ENCODE measurements around the gene LCN2. TPM values are rescaled to one million over a fixed set of nuclear protein-coding genes. Genes with fewer than 3 reads are reported as not detected.
"Not testable (repeated sequence)": the region's sequence is repeated elsewhere in the genome, so short reads cannot be mapped to it uniquely, and the experiment has no call there.

Gene LCN2
- total and polyA plus RNA-seq, 10 of the 15 experiments (the other 5 are each of a cell fraction or from before 2014, with no cell fraction given), result not detected

DNA sequence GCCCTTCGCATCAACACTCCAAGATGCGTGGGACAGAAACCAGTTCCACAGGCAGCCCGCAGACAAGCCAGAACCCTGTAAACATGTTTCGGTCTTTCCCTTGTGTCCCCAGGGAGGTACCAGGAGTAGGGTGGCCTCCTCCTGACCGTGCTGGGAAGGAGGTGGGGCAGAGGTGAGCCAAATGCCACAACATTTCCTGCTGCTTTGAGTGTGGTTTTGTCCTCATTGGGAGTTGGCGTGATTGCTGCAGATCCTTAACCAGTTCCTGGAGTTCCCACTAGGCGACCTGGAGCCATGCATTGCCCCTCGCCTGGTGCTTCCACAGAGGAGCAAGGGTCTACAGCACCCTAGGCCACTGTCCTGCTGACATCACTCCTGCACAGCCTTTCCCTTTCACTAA lies 13.7 kb upstream of the LCN2 start:
- CTCF ChIA-PET; BruUV-seq (replicated peaks); SMC1A ChIA-PET (ENCODE audit: uncharacterized antibody, unreplicated experiment); H3K79me2 ChIP-seq (ENCODE audit: control insufficient read depth, insufficient read depth, low read length); POLR2A ChIA-PET; H3K9ac ChIP-seq (ENCODE audit: control insufficient read depth, insufficient read depth, low read length); intact Hi-C loops (cut with micrococcal nuclease; ENCODE audit: unreplicated experiment); H4K20me1 ChIP-seq (ENCODE audit: control insufficient read depth, insufficient read depth); H2AFZ ChIP-seq (ENCODE audit: control insufficient read depth, low read depth, low read length); H3K9me3 ChIP-seq (replicated peaks; ENCODE audit: control insufficient read depth, insufficient read depth, low read length); FAIRE-seq; DNase-seq (ENCODE audit: low read depth, low spot score); H3K27me3 ChIP-seq (replicated peaks in 1 of 2; ENCODE audit: control insufficient read depth in 2 of 2, insufficient read depth in 2 of 2, low read length in 1 of 2); RAD21 ChIA-PET (ENCODE audit: unreplicated experiment); H3K36me3 ChIP-seq (ENCODE audit: control insufficient read depth in 2 of 2, insufficient read depth in 2 of 2, low read length in 1 of 2); H3K4me3 ChIP-seq; ATAC-seq; H3K4me2 ChIP-seq (ENCODE audit: control insufficient read depth, insufficient read depth); in situ Hi-C loops (cut with MboI); H3K4me1 ChIP-seq (ENCODE audit: control insufficient read depth, insufficient read depth, low read length); H3K27ac ChIP-seq (ENCODE audit: control insufficient read depth, insufficient read depth): not testable (repeated sequence)
- WGBS (ENCODE audit: insufficient coverage, insufficient replicate concordance, low lambda C conversion rate, missing lambda C conversion rate), result 20% methylated on average over 8 of the region's 8 CpGs

DNA sequence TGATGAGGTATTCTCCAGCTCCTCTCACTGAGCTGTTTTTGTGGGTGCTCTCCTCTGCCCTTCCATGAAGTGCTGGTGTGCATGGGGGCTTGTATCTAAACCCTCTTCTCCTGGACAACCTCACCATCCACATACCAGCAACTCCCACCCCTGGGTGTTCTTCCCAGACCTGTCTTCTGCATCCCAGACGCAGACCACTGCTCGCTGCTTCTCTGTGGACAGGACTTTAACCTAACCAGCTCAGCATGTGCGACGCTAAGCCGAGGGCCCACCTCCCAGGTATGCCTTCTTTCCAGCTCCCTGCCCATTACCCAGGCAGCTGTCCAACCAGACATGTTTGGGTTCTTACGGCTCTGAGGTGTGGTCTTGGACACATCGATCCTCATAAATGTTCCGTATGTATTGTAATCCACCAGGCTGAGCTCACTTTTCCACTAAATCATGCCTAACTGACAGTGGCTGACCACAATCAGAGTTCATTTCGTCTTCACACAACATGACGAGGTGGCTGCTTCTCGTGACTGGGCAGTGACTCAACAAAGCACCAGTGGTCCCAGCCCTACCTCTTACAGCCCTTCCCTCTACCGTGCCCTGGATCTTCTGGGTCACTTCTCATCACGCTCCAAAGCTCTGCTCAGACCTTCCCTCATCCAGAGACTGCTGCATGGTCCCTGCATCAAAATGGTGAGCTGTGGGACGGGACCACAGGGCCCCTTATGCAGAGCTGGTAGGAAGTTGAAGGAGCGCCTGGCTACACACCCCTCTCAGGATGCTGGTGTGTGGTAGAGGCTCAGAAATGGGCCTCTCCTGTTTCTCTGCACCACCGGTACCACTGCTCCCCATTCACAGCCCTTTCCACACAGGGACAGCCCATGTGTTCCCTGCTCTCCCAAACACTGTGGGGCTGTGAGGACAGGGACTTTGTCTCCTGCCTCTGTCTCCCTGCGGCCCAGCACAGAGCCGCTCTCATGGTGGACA lies 12.1 kb upstream of the LCN2 start:
- ChIA-PET POLR2A (no interaction called here), CTCF (interaction anchor here (1.3 to 1.5 kb wide), 3 partner anchors 12 to 22 kb away, joined by 3 to 6 read pairs (median 3); no protein-coding TSS in a partner anchor), SMC1A (ENCODE audit: uncharacterized antibody, unreplicated experiment) (interaction anchor here (1.3 kb wide), 1 partner anchor 11 kb away, joined by 3 read pairs; no protein-coding TSS in a partner anchor), RAD21 (ENCODE audit: unreplicated experiment) (no interaction called here)
- no peaks in the 10 kb centered on the region for H3K9me3 ChIP-seq (replicated peaks; ENCODE audit: control insufficient read depth, insufficient read depth, low read length)
- no peak overlapping the region for H3K4me3 ChIP-seq
- in situ Hi-C loops (cut with MboI), result no loop called here
- no peak overlapping the region for H3K4me2 ChIP-seq (ENCODE audit: control insufficient read depth, insufficient read depth)
- peaks cover 0 to 2% of the 10 kb centered on the region in 2 experiments; a peak in 2 of 4 replicates for H3K27me3 ChIP-seq (replicated peaks in 1 of 2; ENCODE audit: control insufficient read depth in 2 of 2, insufficient read depth in 2 of 2, low read length in 1 of 2)
- no peak for ATAC-seq
- no peak for TF ChIP-seq CREM (IDR thresholded peaks at IDR 0.05; ENCODE audit: low read depth)
- intact Hi-C loops (cut with micrococcal nuclease; ENCODE audit: unreplicated experiment), result no loop called here
- no TSS peak for BruUV-seq (replicated peaks)
- no peak overlapping the region for H2AFZ ChIP-seq (ENCODE audit: control insufficient read depth, low read depth, low read length)
- WGBS (ENCODE audit: insufficient coverage, insufficient replicate concordance, low lambda C conversion rate, missing lambda C conversion rate), result 49% methylated on average over 18 of the region's 18 CpGs
- DNase-seq (ENCODE audit: low read depth, low spot score), result no peak
- H4K20me1 ChIP-seq (ENCODE audit: control insufficient read depth, insufficient read depth), result no peaks in the 10 kb centered on the region
- no peak overlapping the region for H3K27ac ChIP-seq (ENCODE audit: control insufficient read depth, insufficient read depth)
- H3K9ac ChIP-seq (ENCODE audit: control insufficient read depth, insufficient read depth, low read length), result no peak overlapping the region
- no peaks in the 10 kb centered on the region for H3K36me3 ChIP-seq (ENCODE audit: control insufficient read depth in 2 of 2, insufficient read depth in 2 of 2, low read length in 1 of 2)
- no peak for FAIRE-seq
- H3K79me2 ChIP-seq (ENCODE audit: control insufficient read depth, insufficient read depth, low read length), result no peaks in the 10 kb centered on the region
- H3K4me1 ChIP-seq (ENCODE audit: control insufficient read depth, insufficient read depth, low read length), result no peaks in the 10 kb centered on the region

Data from GM12878 (cell line).